ENCODE measurements around the gene SUFU. TPM values are rescaled to one million over a fixed set of nuclear protein-coding genes. Genes with fewer than 3 reads are reported as not detected.

The SUFU gene
- total and polyA plus RNA-seq, 2 experiments from 2014 or later, result 2.8 to 5.6 TPM

DNA sequence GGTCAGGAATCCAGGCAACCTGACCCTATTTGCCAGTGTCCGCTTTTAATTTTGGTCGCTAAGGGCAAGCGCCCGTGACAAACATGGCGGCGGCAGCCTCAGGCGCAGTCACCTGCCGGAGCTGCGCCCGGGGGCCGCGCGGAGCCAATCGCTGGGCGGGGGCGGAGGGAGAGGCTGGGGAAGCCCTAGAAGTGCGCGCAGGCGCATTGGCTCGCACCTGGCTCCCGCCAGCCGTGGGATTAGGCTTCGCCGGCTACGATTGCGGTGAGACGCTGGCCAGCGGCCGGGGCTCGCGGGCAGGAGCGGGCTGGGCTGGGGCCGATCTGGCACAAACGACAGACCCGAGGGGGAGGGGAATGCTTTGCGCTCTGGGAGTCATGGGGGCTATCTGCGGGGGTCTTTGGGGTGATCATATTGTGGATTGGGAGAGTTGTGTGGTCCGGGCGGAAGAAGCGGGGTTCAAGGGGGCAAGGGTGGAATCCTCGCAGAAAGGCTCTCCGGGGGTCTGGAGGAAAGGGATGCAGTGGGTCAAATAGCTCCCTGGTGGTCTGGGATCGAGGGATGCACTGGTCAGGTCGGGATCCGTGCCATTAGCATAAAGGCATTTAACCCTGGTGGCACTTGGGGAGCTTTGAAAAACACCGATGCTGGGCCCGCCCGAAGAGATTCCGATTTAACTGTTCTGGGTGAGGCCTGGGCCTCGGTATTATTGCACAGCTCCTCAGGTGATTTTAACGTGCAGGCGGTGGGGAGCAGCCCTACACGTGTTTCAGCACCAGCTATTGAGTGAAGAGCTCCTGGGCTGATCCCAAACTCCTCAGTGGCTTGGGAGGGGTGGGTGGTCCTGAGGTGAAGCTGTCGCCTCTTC is 42.4 kb upstream of the SUFU start:
- H3F3A ChIP-seq (replicated peaks; ENCODE audit: low read depth), result 0 out of 2 replicates have a peak, but pooled peaks cover 21% of the 10 kb centered on the region
- ATAC-seq, result peak; percentile 80
- H3K36me3 ChIP-seq (ENCODE audit: insufficient read depth), result no peaks in the 10 kb centered on the region
- peaks cover 4% of the 10 kb centered on the region for H3K36me3 Mint-ChIP-seq (ENCODE audit: low read depth)
- H3K4me3 Mint-ChIP-seq, result peak overlapping the region; percentile 90
- peak overlapping the region; percentile 68 for H3K27ac ChIP-seq (ENCODE audit: low read depth)
- peak; percentile 98 for DNase-seq (ENCODE audit: low spot score)
- H3K9me3 Mint-ChIP-seq, result no peaks in the 10 kb centered on the region
- no peaks in the 10 kb centered on the region for H3K9me2 ChIP-seq (ENCODE audit: insufficient read depth)
- peaks cover 36% of the 10 kb centered on the region for H3K4me1 Mint-ChIP-seq
- peak overlapping the region; percentile 94 for H2AFZ ChIP-seq
- peak overlapping the region; percentile 90 for H3K27ac Mint-ChIP-seq
- peaks cover 19% of the 10 kb centered on the region for H3K27me3 Mint-ChIP-seq (ENCODE audit: insufficient read depth, low read depth, poor library complexity)
- peak overlapping the region; percentile 96 for H3K4me2 ChIP-seq
- TF ChIP-seq NANOG (IDR thresholded peaks at IDR 0.05; ENCODE audit: borderline replicate concordance) (no peak), EZH2 (IDR thresholded peaks at IDR 0.05; ENCODE audit: low read depth, unreplicated experiment) (no peak), JUNB (IDR thresholded peaks at IDR 0.05; ENCODE audit: unreplicated experiment) (no peak), CREB1 (CRISPR knock-in tag; IDR thresholded peaks at IDR 0.05; ENCODE audit: low read depth) (peak; percentile 81), POLR2AphosphoS5 (IDR thresholded peaks at IDR 0.05; ENCODE audit: low read depth) (peak; percentile 87), ZNF331 (CRISPR knock-in tag; IDR thresholded peaks at IDR 0.05; ENCODE audit: low read depth) (no peak), ZNF114 (CRISPR knock-in tag; IDR thresholded peaks at IDR 0.05) (no peak)
- TF ChIP-seq, protein P1, sequence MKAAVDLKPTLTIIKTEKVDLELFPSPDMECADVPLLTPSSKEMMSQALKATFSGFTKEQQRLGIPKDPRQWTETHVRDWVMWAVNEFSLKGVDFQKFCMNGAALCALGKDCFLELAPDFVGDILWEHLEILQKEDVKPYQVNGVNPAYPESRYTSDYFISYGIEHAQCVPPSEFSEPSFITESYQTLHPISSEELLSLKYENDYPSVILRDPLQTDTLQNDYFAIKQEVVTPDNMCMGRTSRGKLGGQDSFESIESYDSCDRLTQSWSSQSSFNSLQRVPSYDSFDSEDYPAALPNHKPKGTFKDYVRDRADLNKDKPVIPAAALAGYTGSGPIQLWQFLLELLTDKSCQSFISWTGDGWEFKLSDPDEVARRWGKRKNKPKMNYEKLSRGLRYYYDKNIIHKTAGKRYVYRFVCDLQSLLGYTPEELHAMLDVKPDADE (IDR thresholded peaks at IDR 0.05), result peak; percentile 84
- TF ChIP-seq, protein P2, sequence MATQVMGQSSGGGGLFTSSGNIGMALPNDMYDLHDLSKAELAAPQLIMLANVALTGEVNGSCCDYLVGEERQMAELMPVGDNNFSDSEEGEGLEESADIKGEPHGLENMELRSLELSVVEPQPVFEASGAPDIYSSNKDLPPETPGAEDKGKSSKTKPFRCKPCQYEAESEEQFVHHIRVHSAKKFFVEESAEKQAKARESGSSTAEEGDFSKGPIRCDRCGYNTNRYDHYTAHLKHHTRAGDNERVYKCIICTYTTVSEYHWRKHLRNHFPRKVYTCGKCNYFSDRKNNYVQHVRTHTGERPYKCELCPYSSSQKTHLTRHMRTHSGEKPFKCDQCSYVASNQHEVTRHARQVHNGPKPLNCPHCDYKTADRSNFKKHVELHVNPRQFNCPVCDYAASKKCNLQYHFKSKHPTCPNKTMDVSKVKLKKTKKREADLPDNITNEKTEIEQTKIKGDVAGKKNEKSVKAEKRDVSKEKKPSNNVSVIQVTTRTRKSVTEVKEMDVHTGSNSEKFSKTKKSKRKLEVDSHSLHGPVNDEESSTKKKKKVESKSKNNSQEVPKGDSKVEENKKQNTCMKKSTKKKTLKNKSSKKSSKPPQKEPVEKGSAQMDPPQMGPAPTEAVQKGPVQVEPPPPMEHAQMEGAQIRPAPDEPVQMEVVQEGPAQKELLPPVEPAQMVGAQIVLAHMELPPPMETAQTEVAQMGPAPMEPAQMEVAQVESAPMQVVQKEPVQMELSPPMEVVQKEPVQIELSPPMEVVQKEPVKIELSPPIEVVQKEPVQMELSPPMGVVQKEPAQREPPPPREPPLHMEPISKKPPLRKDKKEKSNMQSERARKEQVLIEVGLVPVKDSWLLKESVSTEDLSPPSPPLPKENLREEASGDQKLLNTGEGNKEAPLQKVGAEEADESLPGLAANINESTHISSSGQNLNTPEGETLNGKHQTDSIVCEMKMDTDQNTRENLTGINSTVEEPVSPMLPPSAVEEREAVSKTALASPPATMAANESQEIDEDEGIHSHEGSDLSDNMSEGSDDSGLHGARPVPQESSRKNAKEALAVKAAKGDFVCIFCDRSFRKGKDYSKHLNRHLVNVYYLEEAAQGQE (IDR thresholded peaks at IDR 0.05; ENCODE audit: unreplicated experiment), result peak; percentile 65
- TF ChIP-seq, protein P3, sequence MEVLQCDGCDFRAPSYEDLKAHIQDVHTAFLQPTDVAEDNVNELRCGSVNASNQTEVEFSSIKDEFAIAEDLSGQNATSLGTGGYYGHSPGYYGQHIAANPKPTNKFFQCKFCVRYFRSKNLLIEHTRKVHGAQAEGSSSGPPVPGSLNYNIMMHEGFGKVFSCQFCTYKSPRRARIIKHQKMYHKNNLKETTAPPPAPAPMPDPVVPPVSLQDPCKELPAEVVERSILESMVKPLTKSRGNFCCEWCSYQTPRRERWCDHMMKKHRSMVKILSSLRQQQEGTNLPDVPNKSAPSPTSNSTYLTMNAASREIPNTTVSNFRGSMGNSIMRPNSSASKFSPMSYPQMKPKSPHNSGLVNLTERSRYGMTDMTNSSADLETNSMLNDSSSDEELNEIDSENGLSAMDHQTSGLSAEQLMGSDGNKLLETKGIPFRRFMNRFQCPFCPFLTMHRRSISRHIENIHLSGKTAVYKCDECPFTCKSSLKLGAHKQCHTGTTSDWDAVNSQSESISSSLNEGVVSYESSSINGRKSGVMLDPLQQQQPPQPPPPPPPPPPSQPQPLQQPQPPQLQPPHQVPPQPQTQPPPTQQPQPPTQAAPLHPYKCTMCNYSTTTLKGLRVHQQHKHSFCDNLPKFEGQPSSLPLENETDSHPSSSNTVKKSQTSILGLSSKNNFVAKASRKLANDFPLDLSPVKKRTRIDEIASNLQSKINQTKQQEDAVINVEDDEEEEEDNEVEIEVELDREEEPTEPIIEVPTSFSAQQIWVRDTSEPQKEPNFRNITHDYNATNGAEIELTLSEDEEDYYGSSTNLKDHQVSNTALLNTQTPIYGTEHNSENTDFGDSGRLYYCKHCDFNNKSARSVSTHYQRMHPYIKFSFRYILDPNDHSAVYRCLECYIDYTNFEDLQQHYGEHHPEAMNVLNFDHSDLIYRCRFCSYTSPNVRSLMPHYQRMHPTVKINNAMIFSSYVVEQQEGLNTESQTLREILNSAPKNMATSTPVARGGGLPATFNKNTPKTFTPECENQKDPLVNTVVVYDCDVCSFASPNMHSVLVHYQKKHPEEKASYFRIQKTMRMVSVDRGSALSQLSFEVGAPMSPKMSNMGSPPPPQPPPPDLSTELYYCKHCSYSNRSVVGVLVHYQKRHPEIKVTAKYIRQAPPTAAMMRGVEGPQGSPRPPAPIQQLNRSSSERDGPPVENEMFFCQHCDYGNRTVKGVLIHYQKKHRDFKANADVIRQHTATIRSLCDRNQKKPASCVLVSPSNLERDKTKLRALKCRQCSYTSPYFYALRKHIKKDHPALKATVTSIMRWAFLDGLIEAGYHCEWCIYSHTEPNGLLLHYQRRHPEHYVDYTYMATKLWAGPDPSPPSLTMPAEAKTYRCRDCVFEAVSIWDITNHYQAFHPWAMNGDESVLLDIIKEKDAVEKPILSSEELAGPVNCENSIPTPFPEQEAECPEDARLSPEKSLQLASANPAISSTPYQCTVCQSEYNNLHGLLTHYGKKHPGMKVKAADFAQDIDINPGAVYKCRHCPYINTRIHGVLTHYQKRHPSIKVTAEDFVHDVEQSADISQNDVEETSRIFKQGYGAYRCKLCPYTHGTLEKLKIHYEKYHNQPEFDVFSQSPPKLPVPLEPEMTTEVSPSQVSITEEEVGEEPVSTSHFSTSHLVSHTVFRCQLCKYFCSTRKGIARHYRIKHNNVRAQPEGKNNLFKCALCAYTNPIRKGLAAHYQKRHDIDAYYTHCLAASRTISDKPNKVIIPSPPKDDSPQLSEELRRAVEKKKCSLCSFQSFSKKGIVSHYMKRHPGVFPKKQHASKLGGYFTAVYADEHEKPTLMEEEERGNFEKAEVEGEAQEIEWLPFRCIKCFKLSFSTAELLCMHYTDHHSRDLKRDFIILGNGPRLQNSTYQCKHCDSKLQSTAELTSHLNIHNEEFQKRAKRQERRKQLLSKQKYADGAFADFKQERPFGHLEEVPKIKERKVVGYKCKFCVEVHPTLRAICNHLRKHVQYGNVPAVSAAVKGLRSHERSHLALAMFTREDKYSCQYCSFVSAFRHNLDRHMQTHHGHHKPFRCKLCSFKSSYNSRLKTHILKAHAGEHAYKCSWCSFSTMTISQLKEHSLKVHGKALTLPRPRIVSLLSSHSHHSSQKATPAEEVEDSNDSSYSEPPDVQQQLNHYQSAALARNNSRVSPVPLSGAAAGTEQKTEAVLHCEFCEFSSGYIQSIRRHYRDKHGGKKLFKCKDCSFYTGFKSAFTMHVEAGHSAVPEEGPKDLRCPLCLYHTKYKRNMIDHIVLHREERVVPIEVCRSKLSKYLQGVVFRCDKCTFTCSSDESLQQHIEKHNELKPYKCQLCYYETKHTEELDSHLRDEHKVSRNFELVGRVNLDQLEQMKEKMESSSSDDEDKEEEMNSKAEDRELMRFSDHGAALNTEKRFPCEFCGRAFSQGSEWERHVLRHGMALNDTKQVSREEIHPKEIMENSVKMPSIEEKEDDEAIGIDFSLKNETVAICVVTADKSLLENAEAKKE (CRISPR knock-in tag; IDR thresholded peaks at IDR 0.05), result no peak
- H3K27me3 ChIP-seq (ENCODE audit: insufficient read depth), result peaks cover 5% of the 10 kb centered on the region; the same call in 1 of the 2 replicates
- peaks cover 29% of the 10 kb centered on the region for H3K4me1 ChIP-seq (ENCODE audit: insufficient read depth)
- H3K4me3 ChIP-seq, result peak overlapping the region; percentile 85
- peaks cover 23% of the 10 kb centered on the region; the same call in 1 of the 2 replicates for H3K79me2 ChIP-seq (replicated peaks; ENCODE audit: insufficient read depth)
- H4K20me1 ChIP-seq (replicated peaks; ENCODE audit: insufficient read depth), result no peaks in the 10 kb centered on the region
